ENCODE measurements around the gene UNC5A. TPM values are rescaled to one million over a fixed set of nuclear protein-coding genes. Genes with fewer than 3 reads are reported as not detected.

UNC5A gene
- polyA plus RNA-seq, 1 of the 3 experiments (the other 2 are of a cell fraction): 0.46 TPM

GRCh38 chr5:176846335-176847140, 36.2 kb downstream of the UNC5A start:
- Histone ChIP-seq H3K79me2 (ENCODE audit: insufficient read depth) (no peaks in the 10 kb centered on the region), H3K27me3 (ENCODE audit: insufficient read depth) (no peaks in the 10 kb centered on the region), H3K4me1 (ENCODE audit: control insufficient read depth in 1 of 2, insufficient read depth in 2 of 2, low read depth in 1 of 2, low read length in 1 of 2) (peaks cover 0 to 40% of the 10 kb centered on the region in 2 experiments; a peak in 1 of 4 replicates), H2AFZ (ENCODE audit: low read depth) (no peak overlapping the region), H3K9ac (no peak overlapping the region), H3K4me2 (no peak overlapping the region), H3K9me2 (no peaks in the 10 kb centered on the region), H3K27ac (ENCODE audit: low read depth in 2 of 2, low read length in 1 of 2) (peak overlapping the region in 1 of 2 experiments; percentile 95; a peak in 2 of 4 replicates), H3K9me3 (no peaks in the 10 kb centered on the region), H3F3A (replicated peaks; ENCODE audit: insufficient read depth) (no peaks in the 10 kb centered on the region), H3K36me3 (replicated peaks in 1 of 2; ENCODE audit: control insufficient read depth in 1 of 2, insufficient read depth in 2 of 2, low read length in 1 of 2) (no peaks in the 10 kb centered on the region), H3K4me3 (ENCODE audit: low read depth in 2 of 2, low read length in 1 of 2) (no peak overlapping the region), H4K20me1 (ENCODE audit: insufficient read depth) (no peaks in the 10 kb centered on the region)
- ChIA-PET POLR2A (interaction anchor here (0.6 to 2.5 kb wide), 3 partner anchors 11 to 30 kb away, joined by 3 to 16 read pairs (median 7); no protein-coding TSS in a partner anchor), CTCF (interaction anchor here (0.9 to 2.1 kb wide), 6 partner anchors 13 to 186 kb away, joined by 3 to 7 read pairs (median 4); no protein-coding TSS in a partner anchor)
- no peak for DNase-seq
- 86% methylated on average over 18 of the region's 24 CpGs for WGBS (ENCODE audit: low lambda C conversion rate)
- TF ChIP-seq FOSL2 (IDR thresholded peaks at IDR 0.05; ENCODE audit: borderline replicate concordance, low read depth) (no peak), RAD21 (IDR thresholded peaks at IDR 0.05; ENCODE audit: low read length) (no peak), GATA2 (CRISPR knock-in tag; IDR thresholded peaks at IDR 0.05) (no peak), RFX5 (IDR thresholded peaks at IDR 0.05; ENCODE audit: low read length) (no peak), GABPA (IDR thresholded peaks at IDR 0.05; ENCODE audit: low read depth) (no peak), RCOR1 (IDR thresholded peaks at IDR 0.05; ENCODE audit: low read length) (no peak), FOXJ3 (CRISPR knock-in tag; IDR thresholded peaks at IDR 0.05) (no peak), MXI1 (IDR thresholded peaks at IDR 0.05; ENCODE audit: low read depth, low read length) (no peak), TCF12 (IDR thresholded peaks at IDR 0.05) (no peak), USF2 (IDR thresholded peaks at IDR 0.05; ENCODE audit: borderline replicate concordance, low read depth, low read length) (no peak)

GRCh38 chr5:176847148-176847547, 36.8 kb downstream of the UNC5A start:
- Histone ChIP-seq H3K9ac (no peak overlapping the region), H3K36me3 (replicated peaks in 1 of 2; ENCODE audit: control insufficient read depth in 1 of 2, insufficient read depth in 2 of 2, low read length in 1 of 2) (no peaks in the 10 kb centered on the region), H3K79me2 (ENCODE audit: insufficient read depth) (no peaks in the 10 kb centered on the region), H3K4me3 (ENCODE audit: low read depth in 2 of 2, low read length in 1 of 2) (no peak overlapping the region), H3K4me1 (ENCODE audit: control insufficient read depth in 1 of 2, insufficient read depth in 2 of 2, low read depth in 1 of 2, low read length in 1 of 2) (peaks cover 0 to 46% of the 10 kb centered on the region in 2 experiments; a peak in 1 of 4 replicates), H3K27ac (ENCODE audit: low read depth in 2 of 2, low read length in 1 of 2) (peak overlapping the region in 1 of 2 experiments; percentile 95; a peak in 2 of 4 replicates), H3K27me3 (ENCODE audit: insufficient read depth) (no peaks in the 10 kb centered on the region), H3F3A (replicated peaks; ENCODE audit: insufficient read depth) (no peaks in the 10 kb centered on the region), H3K9me3 (no peaks in the 10 kb centered on the region), H2AFZ (ENCODE audit: low read depth) (no peak overlapping the region), H4K20me1 (ENCODE audit: insufficient read depth) (no peaks in the 10 kb centered on the region), H3K9me2 (no peaks in the 10 kb centered on the region), H3K4me2 (no peak overlapping the region)
- no peak for DNase-seq
- POLR2A ChIA-PET: interaction anchor here (2.5 kb wide), 1 partner anchor 11 kb away, joined by 7 read pairs; no protein-coding TSS in a partner anchor
- WGBS (ENCODE audit: low lambda C conversion rate): 89% methylated on average over 17 of the region's 18 CpGs
- CTCF ChIA-PET: interaction anchor here (2.1 kb wide), 1 partner anchor 34 kb away, joined by 6 read pairs; no protein-coding TSS in a partner anchor
- TF ChIP-seq TCF12 (IDR thresholded peaks at IDR 0.05): no peak
- TF ChIP-seq MXI1 (IDR thresholded peaks at IDR 0.05; ENCODE audit: low read depth, low read length): no peak
- TF ChIP-seq EP300 (IDR thresholded peaks at IDR 0.05; ENCODE audit: borderline replicate concordance in 1 of 2, low read depth in 1 of 2, low read length in 1 of 2): no peak
- no peak for TF ChIP-seq RAD21 (IDR thresholded peaks at IDR 0.05; ENCODE audit: low read length)
- no peak for TF ChIP-seq PBX3 (IDR thresholded peaks at IDR 0.05)
- TF ChIP-seq USF2 (IDR thresholded peaks at IDR 0.05; ENCODE audit: borderline replicate concordance, low read depth, low read length): no peak
- no peak for TF ChIP-seq ZBTB33 (IDR thresholded peaks at IDR 0.05; ENCODE audit: borderline replicate concordance, low read depth)
- no peak for TF ChIP-seq GABPA (IDR thresholded peaks at IDR 0.05; ENCODE audit: low read depth)
- TF ChIP-seq POLR2AphosphoS5 (IDR thresholded peaks at IDR 0.05; ENCODE audit: low read depth, low read length): no peak
- no peak for TF ChIP-seq JUND (IDR thresholded peaks at IDR 0.05)
- no peak for TF ChIP-seq TAF1 (IDR thresholded peaks at IDR 0.05; ENCODE audit: borderline replicate concordance, low read depth, low read length)
- TF ChIP-seq CHD2 (IDR thresholded peaks at IDR 0.05; ENCODE audit: low read length, partially characterized antibody): no peak
- TF ChIP-seq TEAD4 (IDR thresholded peaks at IDR 0.05; ENCODE audit: borderline replicate concordance, insufficient read depth): no peak
- no peak for TF ChIP-seq USF1 (IDR thresholded peaks at IDR 0.05; ENCODE audit: borderline replicate concordance, low read depth)
- no peak for TF ChIP-seq ELF1 (IDR thresholded peaks at IDR 0.05)
- TF ChIP-seq SMC3 (IDR thresholded peaks at IDR 0.05; ENCODE audit: low read depth, low read length): no peak
